A673 (cell line): ENCODE data around the gene F2RL3.

Source experiments
- EZH2 ChIP-seq: fragments of 200-600 bp; sonication (generic); IDR thresholded peaks from 2 replicates; pipeline ENCODE4 v1.6.1; 2017; ENCODE audit warnings: borderline replicate concordance, low read depth, mild to moderate bottlenecking, mixed read lengths, antibody characterized with exemption, low read length; ENCODE audit not compliant: poor library complexity, severe bottlenecking
- TF ChIP-seq, protein P1 (sequence below): fragments of 300-800, 200-600 bp; sonication (generic); conservative IDR thresholded peaks from 2 replicates; pipeline ENCODE4 v1.5.1; 2017; ENCODE audit warnings: low read depth, mild to moderate bottlenecking, antibody characterized with exemption, low read length, moderate library complexity, mixed read lengths

GRCh38 chr19:16871871-16872270 is 16.9 kb upstream of the F2RL3 start:
- TF ChIP-seq, protein P1, sequence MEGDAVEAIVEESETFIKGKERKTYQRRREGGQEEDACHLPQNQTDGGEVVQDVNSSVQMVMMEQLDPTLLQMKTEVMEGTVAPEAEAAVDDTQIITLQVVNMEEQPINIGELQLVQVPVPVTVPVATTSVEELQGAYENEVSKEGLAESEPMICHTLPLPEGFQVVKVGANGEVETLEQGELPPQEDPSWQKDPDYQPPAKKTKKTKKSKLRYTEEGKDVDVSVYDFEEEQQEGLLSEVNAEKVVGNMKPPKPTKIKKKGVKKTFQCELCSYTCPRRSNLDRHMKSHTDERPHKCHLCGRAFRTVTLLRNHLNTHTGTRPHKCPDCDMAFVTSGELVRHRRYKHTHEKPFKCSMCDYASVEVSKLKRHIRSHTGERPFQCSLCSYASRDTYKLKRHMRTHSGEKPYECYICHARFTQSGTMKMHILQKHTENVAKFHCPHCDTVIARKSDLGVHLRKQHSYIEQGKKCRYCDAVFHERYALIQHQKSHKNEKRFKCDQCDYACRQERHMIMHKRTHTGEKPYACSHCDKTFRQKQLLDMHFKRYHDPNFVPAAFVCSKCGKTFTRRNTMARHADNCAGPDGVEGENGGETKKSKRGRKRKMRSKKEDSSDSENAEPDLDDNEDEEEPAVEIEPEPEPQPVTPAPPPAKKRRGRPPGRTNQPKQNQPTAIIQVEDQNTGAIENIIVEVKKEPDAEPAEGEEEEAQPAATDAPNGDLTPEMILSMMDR: no peak
- no peak for TF ChIP-seq EZH2
